ENCODE measurements around the gene GPX2. TPM values are rescaled to one million over a fixed set of nuclear protein-coding genes. Genes with fewer than 3 reads are reported as not detected.

GPX2 gene
- total RNA-seq, 1 experiment from 2014 or later, result not detected

DNA sequence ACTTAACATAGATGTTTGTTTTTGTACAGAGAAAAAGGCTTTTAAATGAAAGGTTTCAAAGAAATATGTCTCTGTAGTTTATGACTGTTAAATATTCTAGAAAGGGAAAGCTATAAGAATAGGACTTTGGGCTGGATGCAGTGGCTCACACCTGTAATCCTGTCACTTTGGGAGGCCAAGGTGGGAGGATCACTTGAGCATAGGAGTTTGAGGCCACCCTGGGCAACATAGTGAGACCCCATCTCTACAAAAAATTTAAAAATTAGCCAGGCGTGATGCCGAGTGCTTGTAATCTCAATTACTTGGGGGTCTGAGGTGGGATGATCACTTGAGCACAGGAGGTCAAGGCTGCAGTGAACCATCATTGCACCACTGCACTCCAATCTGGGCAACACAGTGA lies 11.4 kb downstream of the GPX2 start:
- H3K36me3 ChIP-seq (ENCODE audit: insufficient read depth, low read length, poor library complexity, severe bottlenecking), result peaks cover 23% of the 10 kb centered on the region
- no peak overlapping the region for H3K4me3 ChIP-seq (ENCODE audit: low read depth, low read length, poor library complexity, severe bottlenecking)
- BruUV-seq (replicated peaks), result no TSS peak
- no peaks in the 10 kb centered on the region for H3K9me3 ChIP-seq (ENCODE audit: low read depth, low read length, poor library complexity, severe bottlenecking)
- intact Hi-C loops (cut with micrococcal nuclease; ENCODE audit: unreplicated experiment), result no loop called here
- no peak for TF ChIP-seq EZH2 (IDR thresholded peaks at IDR 0.05; ENCODE audit: borderline replicate concordance, low read depth, low read length, poor library complexity, severe bottlenecking)
- TF ChIP-seq, protein P1, sequence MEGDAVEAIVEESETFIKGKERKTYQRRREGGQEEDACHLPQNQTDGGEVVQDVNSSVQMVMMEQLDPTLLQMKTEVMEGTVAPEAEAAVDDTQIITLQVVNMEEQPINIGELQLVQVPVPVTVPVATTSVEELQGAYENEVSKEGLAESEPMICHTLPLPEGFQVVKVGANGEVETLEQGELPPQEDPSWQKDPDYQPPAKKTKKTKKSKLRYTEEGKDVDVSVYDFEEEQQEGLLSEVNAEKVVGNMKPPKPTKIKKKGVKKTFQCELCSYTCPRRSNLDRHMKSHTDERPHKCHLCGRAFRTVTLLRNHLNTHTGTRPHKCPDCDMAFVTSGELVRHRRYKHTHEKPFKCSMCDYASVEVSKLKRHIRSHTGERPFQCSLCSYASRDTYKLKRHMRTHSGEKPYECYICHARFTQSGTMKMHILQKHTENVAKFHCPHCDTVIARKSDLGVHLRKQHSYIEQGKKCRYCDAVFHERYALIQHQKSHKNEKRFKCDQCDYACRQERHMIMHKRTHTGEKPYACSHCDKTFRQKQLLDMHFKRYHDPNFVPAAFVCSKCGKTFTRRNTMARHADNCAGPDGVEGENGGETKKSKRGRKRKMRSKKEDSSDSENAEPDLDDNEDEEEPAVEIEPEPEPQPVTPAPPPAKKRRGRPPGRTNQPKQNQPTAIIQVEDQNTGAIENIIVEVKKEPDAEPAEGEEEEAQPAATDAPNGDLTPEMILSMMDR (conservative IDR thresholded peaks at IDR 0.05; ENCODE audit: low read depth, low read length), result no peak
- no peak for DNase-seq (ENCODE audit: low spot score)
- ChIA-PET POLR2A (ENCODE audit: low non-redundant PET) (no interaction called here), CTCF (no interaction called here)
- H3K27me3 ChIP-seq (replicated peaks; ENCODE audit: insufficient read depth, low read depth, low read length, poor library complexity), result no peaks in the 10 kb centered on the region
- H3K4me1 ChIP-seq (ENCODE audit: insufficient read depth, low read length, poor library complexity, severe bottlenecking), result peaks cover 17% of the 10 kb centered on the region
- no peak overlapping the region for H3K27ac ChIP-seq (ENCODE audit: low read depth, low read length, poor library complexity, severe bottlenecking)

DNA sequence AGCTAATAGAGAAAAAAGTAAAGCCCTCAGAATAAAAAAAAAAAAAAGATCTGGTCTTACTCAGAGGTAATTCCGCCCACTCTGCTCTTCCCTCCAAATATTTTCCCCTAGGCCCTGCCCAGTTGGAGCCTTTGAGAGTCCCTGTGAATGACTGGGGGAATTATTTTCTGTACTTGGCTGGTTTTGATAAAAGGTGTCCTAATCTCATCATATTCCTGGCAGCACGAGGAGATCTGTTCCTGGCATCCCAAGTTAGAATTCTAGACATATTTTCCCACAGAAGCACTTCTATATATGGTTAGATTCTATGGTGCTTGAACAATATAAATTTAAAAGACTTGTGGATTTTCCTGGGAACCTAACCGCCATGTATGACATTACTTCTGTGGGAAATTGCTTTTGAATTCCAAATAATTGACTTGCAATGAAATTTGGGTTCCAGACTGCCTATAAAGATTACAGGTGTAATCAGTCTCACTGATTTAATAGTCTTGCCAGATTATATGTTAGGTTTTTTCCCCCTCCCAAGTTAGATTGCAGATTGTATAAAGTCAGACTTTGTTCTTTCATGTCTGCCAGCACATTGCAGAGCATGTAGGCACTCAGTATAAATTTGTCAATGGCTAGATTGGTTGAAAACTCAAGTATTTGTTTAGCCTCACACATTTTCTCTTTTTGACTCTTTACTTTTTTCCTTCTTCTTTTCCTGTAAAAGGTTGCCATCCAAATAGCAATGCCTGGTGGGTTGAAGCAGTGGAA lies 12.3 kb downstream of the GPX2 start:
- Histone ChIP-seq H3K4me1 (ENCODE audit: insufficient read depth, low read length, poor library complexity, severe bottlenecking) (peaks cover 17% of the 10 kb centered on the region), H3K36me3 (ENCODE audit: insufficient read depth, low read length, poor library complexity, severe bottlenecking) (peaks cover 29% of the 10 kb centered on the region), H3K4me3 (ENCODE audit: low read depth, low read length, poor library complexity, severe bottlenecking) (no peak overlapping the region), H3K9me3 (ENCODE audit: low read depth, low read length, poor library complexity, severe bottlenecking) (no peaks in the 10 kb centered on the region), H3K27me3 (replicated peaks; ENCODE audit: insufficient read depth, low read depth, low read length, poor library complexity) (no peaks in the 10 kb centered on the region), H3K27ac (ENCODE audit: low read depth, low read length, poor library complexity, severe bottlenecking) (no peak overlapping the region)
- no peak for DNase-seq (ENCODE audit: low spot score)
- BruUV-seq (replicated peaks), result no TSS peak
- intact Hi-C loops (cut with micrococcal nuclease; ENCODE audit: unreplicated experiment), result no loop called here
- no peak for TF ChIP-seq EZH2 (IDR thresholded peaks at IDR 0.05; ENCODE audit: borderline replicate concordance, low read depth, low read length, poor library complexity, severe bottlenecking)
- TF ChIP-seq, protein P1 (conservative IDR thresholded peaks at IDR 0.05; ENCODE audit: low read depth, low read length), result no peak
- POLR2A ChIA-PET (ENCODE audit: low non-redundant PET), result no interaction called here
- CTCF ChIA-PET, result no interaction called here

DNA sequence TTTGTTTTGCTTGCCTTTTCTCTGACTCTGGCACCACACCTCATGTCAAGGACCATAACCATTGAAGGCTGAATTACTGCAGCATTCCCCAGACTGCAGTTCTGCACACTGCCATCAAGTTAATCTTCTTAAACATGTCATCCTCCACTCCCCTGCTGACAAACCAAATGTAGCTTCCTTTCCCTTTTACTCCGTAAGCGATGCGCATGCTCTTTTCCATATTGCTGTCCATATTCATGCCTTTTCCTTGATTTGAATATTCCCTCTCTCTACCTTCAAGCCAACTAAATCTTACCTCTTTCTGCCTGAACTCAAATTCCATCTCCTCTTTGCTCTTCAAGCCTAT lies 13.6 kb downstream of the GPX2 start:
- ChIA-PET CTCF (no interaction called here), POLR2A (ENCODE audit: low non-redundant PET) (no interaction called here)
- peaks cover 42% of the 10 kb centered on the region for H3K36me3 ChIP-seq (ENCODE audit: insufficient read depth, low read length, poor library complexity, severe bottlenecking)
- peaks cover 9% of the 10 kb centered on the region for H3K4me1 ChIP-seq (ENCODE audit: insufficient read depth, low read length, poor library complexity, severe bottlenecking)
- TF ChIP-seq, protein P1 (conservative IDR thresholded peaks at IDR 0.05; ENCODE audit: low read depth, low read length), result no peak
- TF ChIP-seq EZH2 (IDR thresholded peaks at IDR 0.05; ENCODE audit: borderline replicate concordance, low read depth, low read length, poor library complexity, severe bottlenecking), result no peak
- BruUV-seq (replicated peaks), result no TSS peak
- no peaks in the 10 kb centered on the region for H3K27me3 ChIP-seq (replicated peaks; ENCODE audit: insufficient read depth, low read depth, low read length, poor library complexity)
- DNase-seq (ENCODE audit: low spot score), result no peak
- no peak overlapping the region for H3K27ac ChIP-seq (ENCODE audit: low read depth, low read length, poor library complexity, severe bottlenecking)
- intact Hi-C loops (cut with micrococcal nuclease; ENCODE audit: unreplicated experiment), result no loop called here
- no peaks in the 10 kb centered on the region for H3K9me3 ChIP-seq (ENCODE audit: low read depth, low read length, poor library complexity, severe bottlenecking)
- no peak overlapping the region for H3K4me3 ChIP-seq (ENCODE audit: low read depth, low read length, poor library complexity, severe bottlenecking)
